ENCODE data around the gene OMA1.
"Not testable (repeated sequence)": the region's sequence is repeated elsewhere in the genome, so short reads cannot be mapped to it uniquely, and the experiment has no call there.

DNA sequence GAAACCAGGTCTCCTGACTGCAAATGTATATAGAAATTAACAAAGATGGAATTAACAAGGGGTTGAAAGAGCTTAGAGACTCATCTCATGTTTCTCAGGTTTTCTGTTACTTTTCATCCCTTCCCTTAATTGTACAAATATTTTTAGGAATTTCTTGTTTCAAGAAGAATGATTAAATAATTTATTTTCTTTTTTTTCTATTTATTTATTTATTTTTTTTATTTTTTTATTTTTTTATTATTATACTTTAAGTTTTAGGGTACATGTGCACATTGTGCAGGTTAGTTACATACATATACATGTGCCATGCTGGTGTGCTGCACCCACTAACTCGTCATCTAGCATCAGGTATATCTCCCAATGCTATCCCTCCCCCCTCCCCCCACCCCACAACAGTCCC lies 35.6 kb upstream of the OMA1 start:
- TF ChIP-seq, protein P1, sequence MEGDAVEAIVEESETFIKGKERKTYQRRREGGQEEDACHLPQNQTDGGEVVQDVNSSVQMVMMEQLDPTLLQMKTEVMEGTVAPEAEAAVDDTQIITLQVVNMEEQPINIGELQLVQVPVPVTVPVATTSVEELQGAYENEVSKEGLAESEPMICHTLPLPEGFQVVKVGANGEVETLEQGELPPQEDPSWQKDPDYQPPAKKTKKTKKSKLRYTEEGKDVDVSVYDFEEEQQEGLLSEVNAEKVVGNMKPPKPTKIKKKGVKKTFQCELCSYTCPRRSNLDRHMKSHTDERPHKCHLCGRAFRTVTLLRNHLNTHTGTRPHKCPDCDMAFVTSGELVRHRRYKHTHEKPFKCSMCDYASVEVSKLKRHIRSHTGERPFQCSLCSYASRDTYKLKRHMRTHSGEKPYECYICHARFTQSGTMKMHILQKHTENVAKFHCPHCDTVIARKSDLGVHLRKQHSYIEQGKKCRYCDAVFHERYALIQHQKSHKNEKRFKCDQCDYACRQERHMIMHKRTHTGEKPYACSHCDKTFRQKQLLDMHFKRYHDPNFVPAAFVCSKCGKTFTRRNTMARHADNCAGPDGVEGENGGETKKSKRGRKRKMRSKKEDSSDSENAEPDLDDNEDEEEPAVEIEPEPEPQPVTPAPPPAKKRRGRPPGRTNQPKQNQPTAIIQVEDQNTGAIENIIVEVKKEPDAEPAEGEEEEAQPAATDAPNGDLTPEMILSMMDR (IDR thresholded peaks at IDR 0.05; ENCODE audit: low read depth, low read length, poor library complexity, severe bottlenecking), result not testable (repeated sequence)
- not testable (repeated sequence) for TF ChIP-seq EZH2phosphoT487 (IDR thresholded peaks at IDR 0.05; ENCODE audit: borderline replicate concordance, low read length)
